MM.1S (cell line): ENCODE data around the gene GPR153.

Source experiments
- CTCF ChIP-seq: fragments of 300-600 bp; sonication (generic); IDR thresholded peaks from 2 replicates; pipeline ENCODE4 v1.5.1; 2016; ENCODE audit warnings: antibody characterized with exemption, low read length, mixed read lengths
- EZH2 ChIP-seq: fragments of 300-600 bp; sonication (generic); optimal IDR thresholded peaks from 2 replicates; pipeline ENCODE3; 2017; ENCODE audit warnings: low read depth, mild to moderate bottlenecking, antibody characterized with exemption, low read length, mixed read lengths
- EZH2phosphoT487 ChIP-seq: fragments of 300-600 bp; sonication (generic); IDR thresholded peaks from 2 replicates; pipeline ENCODE4 v1.6.1; 2018; ENCODE audit warnings: antibody characterized with exemption, low read length

- TF ChIP-seq CTCF (no peak), EZH2 (no peak), EZH2phosphoT487 (no peak)
These were observed 20.0 kb upstream of the GPR153 start for GRCh38 chr1:6280761-6281451.
